Measurements from ENCODE around the gene ATP5MC2. TPM values are rescaled to one million over a fixed set of nuclear protein-coding genes. Genes with fewer than 3 reads are reported as not detected.
"Not testable (repeated sequence)": the region's sequence is repeated elsewhere in the genome, so short reads cannot be mapped to it uniquely, and the experiment has no call there.

ATP5MC2 gene
- total and polyA plus RNA-seq, 7 donors, result 409 to 828 (median 548) TPM

DNA sequence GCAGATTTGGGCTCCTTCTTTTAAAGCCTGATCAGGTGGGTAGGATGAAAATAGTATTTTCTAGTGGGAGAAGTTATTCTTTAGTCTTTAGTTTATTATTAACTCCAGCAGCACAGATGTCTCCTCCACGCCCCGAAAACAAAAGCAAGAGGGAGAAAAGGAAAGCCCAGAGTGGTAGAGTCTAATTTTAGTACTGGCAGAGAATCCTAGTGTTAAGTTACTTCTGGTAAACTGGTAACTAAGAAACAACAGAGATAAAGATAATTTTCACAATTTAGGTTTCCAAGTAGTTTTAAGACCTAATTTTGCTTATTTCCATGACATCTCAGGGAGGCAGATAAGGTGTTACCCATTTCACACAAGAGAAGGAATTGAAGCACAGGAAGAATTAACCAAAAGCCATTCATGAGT, 16.3 kb downstream of the ATP5MC2 start:
- 4 to 30% methylated on average over 2 of the region's 2 CpGs for WGBS, 2 donors
- no peak for DNase-seq
- Histone ChIP-seq H3K4me1 (peaks cover 0 to 36% (median 28%) of the 10 kb centered on the region in 4 donors), H3K9me3 (no peaks in the 10 kb centered on the region), H3K4me3 (peak overlapping the region in 2 of 4 donors; percentile 9 to 18), H3K27me3 (no peaks in the 10 kb centered on the region), H3K36me3 (peaks cover 0 to 19% (median 5%) of the 10 kb centered on the region in 4 donors), H3K27ac (peak overlapping the region; percentile 78 to 88 (median 82))
- TF ChIP-seq EP300 (IDR thresholded peaks at IDR 0.05), result no peak
- intact Hi-C loops (cut with DNase I), result no loop called here

DNA sequence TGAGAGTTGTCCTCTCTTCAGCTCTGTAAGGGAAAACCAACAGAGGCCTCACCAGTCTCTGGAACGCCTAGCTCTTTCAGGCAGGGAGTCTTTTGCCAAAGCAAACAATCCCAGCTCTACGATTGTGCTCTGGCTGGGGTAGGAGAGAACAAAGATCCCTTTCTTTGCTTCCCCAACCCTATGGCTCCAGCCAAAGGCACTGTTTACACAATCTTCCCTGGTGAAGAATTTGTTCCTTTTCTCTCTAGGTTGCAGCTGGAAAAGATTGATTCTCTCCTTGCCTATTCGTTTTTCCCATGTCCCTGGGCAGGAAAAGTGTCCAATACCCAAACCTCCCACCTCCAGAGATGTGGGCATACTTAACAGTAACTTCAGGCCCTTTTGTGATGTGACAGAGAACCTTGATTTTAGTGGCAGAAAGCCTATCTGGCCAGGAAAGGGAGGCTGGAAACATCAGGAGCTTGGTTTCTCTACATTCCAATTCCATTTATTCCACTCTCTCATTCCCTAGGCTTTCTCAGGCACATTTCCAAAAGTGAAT, 16.8 kb downstream of the ATP5MC2 start:
- no peak for DNase-seq
- 15 to 52% methylated on average over 3 of the region's 3 CpGs for WGBS, 2 donors
- intact Hi-C loops (cut with DNase I), result no loop called here

DNA sequence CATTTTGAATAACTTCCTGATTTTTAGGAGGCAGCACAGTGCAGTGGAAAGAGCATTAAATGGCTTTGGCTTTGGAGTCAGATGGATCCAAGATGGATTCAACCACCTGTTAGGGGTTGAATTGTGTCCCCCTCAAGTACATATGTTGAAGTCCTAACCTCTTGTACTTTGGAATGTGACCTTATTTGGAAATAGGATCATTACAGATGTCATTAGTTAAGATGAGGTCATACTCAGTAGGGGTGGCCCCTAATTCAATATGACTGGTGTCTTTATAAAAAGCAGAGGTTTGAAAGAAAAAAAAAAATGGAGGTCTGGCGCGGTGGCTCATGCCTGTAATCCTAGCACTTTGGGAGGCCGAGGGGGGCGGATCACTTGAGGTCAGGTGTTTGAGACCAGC, 18.8 kb downstream of the ATP5MC2 start:
- peak overlapping the region in 3 of 4 donors; percentile 81 to 88 (median 82) for H3K27ac ChIP-seq
- WGBS, 2 donors, result 97% methylated on average over 4 of the region's 4 CpGs
- no peaks in the 10 kb centered on the region for H3K27me3 ChIP-seq
- no peaks in the 10 kb centered on the region for H3K36me3 ChIP-seq
- no peaks in the 10 kb centered on the region for H3K9me3 ChIP-seq
- TF ChIP-seq, protein P1, sequence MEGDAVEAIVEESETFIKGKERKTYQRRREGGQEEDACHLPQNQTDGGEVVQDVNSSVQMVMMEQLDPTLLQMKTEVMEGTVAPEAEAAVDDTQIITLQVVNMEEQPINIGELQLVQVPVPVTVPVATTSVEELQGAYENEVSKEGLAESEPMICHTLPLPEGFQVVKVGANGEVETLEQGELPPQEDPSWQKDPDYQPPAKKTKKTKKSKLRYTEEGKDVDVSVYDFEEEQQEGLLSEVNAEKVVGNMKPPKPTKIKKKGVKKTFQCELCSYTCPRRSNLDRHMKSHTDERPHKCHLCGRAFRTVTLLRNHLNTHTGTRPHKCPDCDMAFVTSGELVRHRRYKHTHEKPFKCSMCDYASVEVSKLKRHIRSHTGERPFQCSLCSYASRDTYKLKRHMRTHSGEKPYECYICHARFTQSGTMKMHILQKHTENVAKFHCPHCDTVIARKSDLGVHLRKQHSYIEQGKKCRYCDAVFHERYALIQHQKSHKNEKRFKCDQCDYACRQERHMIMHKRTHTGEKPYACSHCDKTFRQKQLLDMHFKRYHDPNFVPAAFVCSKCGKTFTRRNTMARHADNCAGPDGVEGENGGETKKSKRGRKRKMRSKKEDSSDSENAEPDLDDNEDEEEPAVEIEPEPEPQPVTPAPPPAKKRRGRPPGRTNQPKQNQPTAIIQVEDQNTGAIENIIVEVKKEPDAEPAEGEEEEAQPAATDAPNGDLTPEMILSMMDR (IDR thresholded peaks at IDR 0.05), result no peak
- no peak for TF ChIP-seq POLR2A (IDR thresholded peaks at IDR 0.05)
- no peak for TF ChIP-seq POLR2AphosphoS5 (IDR thresholded peaks at IDR 0.05)
- no peak for TF ChIP-seq EP300 (IDR thresholded peaks at IDR 0.05)
- no peak for DNase-seq
- no peak overlapping the region for H3K4me3 ChIP-seq
- intact Hi-C loops (cut with DNase I), result no loop called here
- peaks cover 0 to 36% (median 27%) of the 10 kb centered on the region in 4 donors for H3K4me1 ChIP-seq

More for the DNA sequence above, 16.8 kb downstream of the ATP5MC2 start:
- TF ChIP-seq EP300 (IDR thresholded peaks at IDR 0.05) (no peak), POLR2AphosphoS5 (IDR thresholded peaks at IDR 0.05) (peak in 2 of 4 donors; percentile 7 to 21)
- Histone ChIP-seq H3K9me3 (no peaks in the 10 kb centered on the region), H3K4me1 (peaks cover 0 to 36% (median 27%) of the 10 kb centered on the region in 4 donors), H3K27ac (peak overlapping the region; percentile 78 to 88 (median 82)), H3K4me3 (peak overlapping the region in 2 of 4 donors; percentile 9 to 18), H3K27me3 (no peaks in the 10 kb centered on the region), H3K36me3 (peaks cover 0 to 14% (median 3%) of the 10 kb centered on the region in 4 donors)

DNA sequence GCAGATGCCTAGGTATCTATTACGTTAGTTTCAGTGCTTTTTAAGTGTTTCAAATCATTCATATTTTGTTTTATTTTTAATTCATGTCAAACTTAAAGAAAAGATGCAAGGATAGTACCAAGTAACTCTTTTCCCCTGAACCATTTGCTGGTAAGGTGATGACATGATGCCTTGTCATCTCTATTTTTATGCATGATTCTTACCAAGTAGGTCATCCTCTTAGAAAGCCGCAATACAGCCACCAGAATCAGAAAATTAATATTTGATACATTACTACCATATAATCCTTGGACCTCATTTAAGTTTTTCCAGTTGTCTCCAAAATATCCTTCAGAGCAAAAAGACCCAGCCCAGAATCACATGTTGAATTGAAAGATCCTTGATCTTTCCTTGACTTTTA, 22.3 kb downstream of the ATP5MC2 start:
- TF ChIP-seq, protein P1 (IDR thresholded peaks at IDR 0.05), result no peak
- no peak for TF ChIP-seq EP300 (IDR thresholded peaks at IDR 0.05)
- no peak for TF ChIP-seq POLR2AphosphoS5 (IDR thresholded peaks at IDR 0.05)
- no peak for TF ChIP-seq POLR2A (IDR thresholded peaks at IDR 0.05)
- H3K9me3 ChIP-seq, result no peaks in the 10 kb centered on the region
- no peaks in the 10 kb centered on the region for H3K36me3 ChIP-seq
- no peaks in the 10 kb centered on the region for H3K27me3 ChIP-seq
- intact Hi-C loops (cut with DNase I), result no loop called here
- H3K4me1 ChIP-seq, result peaks cover 0 to 11% (median 6%) of the 10 kb centered on the region in 4 donors
- H3K27ac ChIP-seq, result no peak overlapping the region
- 98 to 99% methylated on average over 2 of the region's 2 CpGs for WGBS, 2 donors
- no peak overlapping the region for H3K4me3 ChIP-seq
- DNase-seq, result no peak

DNA sequence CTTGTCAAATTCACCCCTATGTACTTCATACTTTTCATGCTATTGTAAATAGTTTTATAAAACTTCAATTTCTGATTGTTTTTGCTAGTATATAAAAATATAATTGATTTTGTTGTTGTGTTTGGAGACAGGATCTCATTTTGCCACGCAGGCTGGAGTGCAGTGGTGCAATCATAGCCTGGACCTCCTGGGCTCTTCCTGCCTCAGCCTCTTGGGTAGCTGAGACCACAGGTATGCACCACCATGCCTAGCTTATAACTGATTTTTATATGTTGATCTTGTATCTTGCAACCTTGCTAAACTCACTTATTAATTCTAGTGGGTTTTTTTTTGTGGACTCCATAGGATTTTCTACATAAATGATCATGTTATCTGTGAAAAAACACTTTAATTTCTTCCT, 23.5 kb downstream of the ATP5MC2 start:
- TF ChIP-seq POLR2AphosphoS5 (IDR thresholded peaks at IDR 0.05), result no peak
- TF ChIP-seq, protein P1 (IDR thresholded peaks at IDR 0.05), result no peak
- TF ChIP-seq EP300 (IDR thresholded peaks at IDR 0.05), result no peak
- TF ChIP-seq POLR2A (IDR thresholded peaks at IDR 0.05), result no peak
- Histone ChIP-seq H3K4me1 (no peaks in the 10 kb centered on the region), H3K36me3 (no peaks in the 10 kb centered on the region), H3K27ac (no peak overlapping the region), H3K27me3 (no peaks in the 10 kb centered on the region), H3K4me3 (no peak overlapping the region), H3K9me3 (no peaks in the 10 kb centered on the region)
- intact Hi-C loops (cut with DNase I), result no loop called here
- WGBS, 2 donors, result 70 to 75% methylated on average over 1 of the region's 1 CpG
- no peak for DNase-seq

DNA sequence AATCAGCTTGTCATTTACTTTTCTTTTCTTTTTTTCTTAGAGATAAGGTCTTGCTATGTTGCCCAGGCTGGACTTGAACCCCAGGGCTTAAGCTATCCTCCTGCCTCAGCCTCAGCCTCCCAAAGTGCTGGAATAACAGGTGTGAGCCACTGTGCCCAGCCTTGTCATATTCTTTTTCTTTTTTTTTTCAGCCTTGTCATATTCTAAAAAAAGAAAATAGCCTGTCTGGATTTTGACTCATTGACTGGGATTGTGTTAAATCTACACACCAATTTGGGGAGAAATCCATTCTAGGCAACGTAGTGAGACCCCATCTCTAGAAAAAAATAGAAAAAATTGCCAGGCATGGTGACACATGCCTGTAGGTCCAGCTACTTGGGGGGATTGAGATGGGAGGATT, 24.1 kb downstream of the ATP5MC2 start:
- intact Hi-C loops (cut with DNase I), result no loop called here
- no peaks in the 10 kb centered on the region for H3K27me3 ChIP-seq
- no peaks in the 10 kb centered on the region for H3K36me3 ChIP-seq
- 83 to 88% methylated on average over 1 of the region's 1 CpG for WGBS, 2 donors
- H3K4me3 ChIP-seq, result no peak overlapping the region
- no peaks in the 10 kb centered on the region for H3K9me3 ChIP-seq
- no peaks in the 10 kb centered on the region for H3K4me1 ChIP-seq
- H3K27ac ChIP-seq, result no peak overlapping the region
- no peak for DNase-seq
- no peak for TF ChIP-seq EP300 (IDR thresholded peaks at IDR 0.05)
- no peak for TF ChIP-seq POLR2A (IDR thresholded peaks at IDR 0.05)
- no peak for TF ChIP-seq POLR2AphosphoS5 (IDR thresholded peaks at IDR 0.05)
- TF ChIP-seq, protein P1 (IDR thresholded peaks at IDR 0.05), result no peak

DNA sequence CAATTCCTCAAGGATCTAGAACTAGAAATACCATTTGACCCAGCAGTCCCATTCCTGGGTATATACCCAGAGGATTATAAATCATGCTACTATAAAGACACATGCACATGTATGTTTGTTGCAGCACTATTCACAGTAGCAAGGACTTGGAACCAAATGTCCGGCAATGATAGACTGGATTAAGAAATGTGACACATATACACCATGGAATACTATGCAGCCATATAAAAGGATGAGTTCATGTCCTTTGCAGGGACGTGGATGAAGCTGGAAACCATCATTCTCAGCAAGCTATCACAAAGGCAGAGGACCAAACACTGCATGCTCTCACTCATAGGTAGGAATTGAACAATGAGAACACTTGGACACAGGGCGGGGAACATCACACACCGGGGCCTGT, 29.6 kb downstream of the ATP5MC2 start:
- intact Hi-C loops (cut with DNase I); H3K36me3 ChIP-seq; H3K9me3 ChIP-seq; H3K27me3 ChIP-seq; H3K4me3 ChIP-seq; H3K27ac ChIP-seq; H3K4me1 ChIP-seq; DNase-seq: not testable (repeated sequence)
- WGBS, 2 donors, result 93 to 94% methylated on average over 4 of the region's 4 CpGs

All from sigmoid colon (tissue), 7 donors.